ENCODE results near the gene NDP.

GRCh38 chrX:44002567-44002966, 29.4 kb upstream of the NDP start:
- TF ChIP-seq CTCF (IDR thresholded peaks at IDR 0.05) (no peak), POLR2A (IDR thresholded peaks at IDR 0.05) (no peak)
